Measurements from ENCODE around the gene CD177.
"Not testable (repeated sequence)": the region's sequence is repeated elsewhere in the genome, so short reads cannot be mapped to it uniquely, and the experiment has no call there.

The CD177 gene

GRCh38 chr19:43316591-43317319 lies 36.7 kb upstream of the CD177 start:
- Histone ChIP-seq H3K4me1 (ENCODE audit: control insufficient read depth, insufficient read depth, low read length, unreplicated experiment) (no peaks in the 10 kb centered on the region), H3K36me3 (ENCODE audit: insufficient read depth, low read length) (no peaks in the 10 kb centered on the region), H3K27ac (ENCODE audit: low read depth, low read length) (no peak overlapping the region), H2AFZ (ENCODE audit: low read length, unreplicated experiment) (no peak overlapping the region), H3K4me3 (ENCODE audit: low read depth, low read length) (no peak overlapping the region), H3K27me3 (ENCODE audit: insufficient read depth, low read length) (no peaks in the 10 kb centered on the region; the same call in 1 of the 2 replicates), H3K79me2 (ENCODE audit: control insufficient read depth, insufficient read depth, low read length, unreplicated experiment) (no peaks in the 10 kb centered on the region)

GRCh38 chr19:43318203-43318602 lies 35.3 kb upstream of the CD177 start:
- no peaks in the 10 kb centered on the region for H3K79me2 ChIP-seq (ENCODE audit: control insufficient read depth, insufficient read depth, low read length, unreplicated experiment)
- no peak overlapping the region for H2AFZ ChIP-seq (ENCODE audit: low read length, unreplicated experiment)
- no peaks in the 10 kb centered on the region for H3K36me3 ChIP-seq (ENCODE audit: insufficient read depth, low read length)
- H3K27ac ChIP-seq (ENCODE audit: low read depth, low read length): no peak overlapping the region
- no peaks in the 10 kb centered on the region for H3K4me1 ChIP-seq (ENCODE audit: control insufficient read depth, insufficient read depth, low read length, unreplicated experiment)
- peaks cover 3% of the 10 kb centered on the region; the same call in 1 of the 2 replicates for H3K27me3 ChIP-seq (ENCODE audit: insufficient read depth, low read length)
- no peak overlapping the region for H3K4me3 ChIP-seq (ENCODE audit: low read depth, low read length)

GRCh38 chr19:43318796-43319314 lies 34.6 kb upstream of the CD177 start:
- no peaks in the 10 kb centered on the region for H3K4me1 ChIP-seq (ENCODE audit: control insufficient read depth, insufficient read depth, low read length, unreplicated experiment)
- no peaks in the 10 kb centered on the region for H3K79me2 ChIP-seq (ENCODE audit: control insufficient read depth, insufficient read depth, low read length, unreplicated experiment)
- no peak overlapping the region for H3K27ac ChIP-seq (ENCODE audit: low read depth, low read length)
- H3K27me3 ChIP-seq (ENCODE audit: insufficient read depth, low read length): peaks cover 3% of the 10 kb centered on the region; the same call in 1 of the 2 replicates
- H3K36me3 ChIP-seq (ENCODE audit: insufficient read depth, low read length): no peaks in the 10 kb centered on the region
- H2AFZ ChIP-seq (ENCODE audit: low read length, unreplicated experiment): no peak overlapping the region
- H3K4me3 ChIP-seq (ENCODE audit: low read depth, low read length): no peak overlapping the region

DNA sequence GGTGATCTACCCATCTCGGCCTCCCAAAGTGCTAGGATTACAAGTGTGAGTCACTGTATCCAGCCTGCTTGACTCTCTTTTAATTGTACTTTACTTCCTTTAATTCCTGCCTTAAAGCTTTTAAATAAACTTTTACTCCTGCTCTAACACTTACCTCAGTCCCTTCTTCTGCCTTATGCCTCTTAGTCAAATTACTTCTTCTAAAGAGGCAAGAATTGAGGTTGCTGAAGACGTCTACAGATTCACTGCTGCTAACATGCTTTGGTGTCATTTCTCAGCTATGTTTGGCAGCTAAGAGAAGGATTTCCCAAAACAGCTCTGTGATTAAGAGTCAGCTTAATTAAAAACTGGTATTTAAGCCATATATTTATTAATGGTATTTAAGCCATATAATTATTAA lies 32.9 kb upstream of the CD177 start:
- H3K27me3 ChIP-seq (ENCODE audit: insufficient read depth, low read length): peaks cover 3% of the 10 kb centered on the region; the same call in 1 of the 2 replicates
- H3K4me1 ChIP-seq (ENCODE audit: control insufficient read depth, insufficient read depth, low read length, unreplicated experiment): no peaks in the 10 kb centered on the region
- no peak overlapping the region for H3K27ac ChIP-seq (ENCODE audit: low read depth, low read length)
- no peaks in the 10 kb centered on the region for H3K79me2 ChIP-seq (ENCODE audit: control insufficient read depth, insufficient read depth, low read length, unreplicated experiment)
- H3K36me3 ChIP-seq (ENCODE audit: insufficient read depth, low read length): no peaks in the 10 kb centered on the region
- no peak overlapping the region for H3K4me3 ChIP-seq (ENCODE audit: low read depth, low read length)
- H2AFZ ChIP-seq (ENCODE audit: low read length, unreplicated experiment): no peak overlapping the region

GRCh38 chr19:43326761-43327160 lies 26.7 kb upstream of the CD177 start:
- H3K79me2 ChIP-seq (ENCODE audit: control insufficient read depth, insufficient read depth, low read length, unreplicated experiment); H3K36me3 ChIP-seq (ENCODE audit: insufficient read depth, low read length); H3K4me1 ChIP-seq (ENCODE audit: control insufficient read depth, insufficient read depth, low read length, unreplicated experiment): not testable (repeated sequence)

GRCh38 chr19:43328561-43328960 lies 24.9 kb upstream of the CD177 start:
- not testable (repeated sequence) for H3K79me2 ChIP-seq (ENCODE audit: control insufficient read depth, insufficient read depth, low read length, unreplicated experiment); H3K27me3 ChIP-seq (ENCODE audit: insufficient read depth, low read length); H3K36me3 ChIP-seq (ENCODE audit: insufficient read depth, low read length); H3K27ac ChIP-seq (ENCODE audit: low read depth, low read length); H3K4me3 ChIP-seq (ENCODE audit: low read depth, low read length); H3K4me1 ChIP-seq (ENCODE audit: control insufficient read depth, insufficient read depth, low read length, unreplicated experiment); H2AFZ ChIP-seq (ENCODE audit: low read length, unreplicated experiment)

More at GRCh38 chr19:43326761-43327160, 26.7 kb upstream of the CD177 start:
- not testable (repeated sequence) for H2AFZ ChIP-seq (ENCODE audit: low read length, unreplicated experiment); H3K27ac ChIP-seq (ENCODE audit: low read depth, low read length); H3K4me3 ChIP-seq (ENCODE audit: low read depth, low read length); H3K27me3 ChIP-seq (ENCODE audit: insufficient read depth, low read length)

GRCh38 chr19:43329049-43329448 lies 24.4 kb upstream of the CD177 start:
- H2AFZ ChIP-seq (ENCODE audit: low read length, unreplicated experiment); H3K27me3 ChIP-seq (ENCODE audit: insufficient read depth, low read length); H3K79me2 ChIP-seq (ENCODE audit: control insufficient read depth, insufficient read depth, low read length, unreplicated experiment); H3K27ac ChIP-seq (ENCODE audit: low read depth, low read length); H3K4me1 ChIP-seq (ENCODE audit: control insufficient read depth, insufficient read depth, low read length, unreplicated experiment); H3K36me3 ChIP-seq (ENCODE audit: insufficient read depth, low read length); H3K4me3 ChIP-seq (ENCODE audit: low read depth, low read length): not testable (repeated sequence)

GRCh38 chr19:43329989-43330388 lies 23.5 kb upstream of the CD177 start:
- Histone ChIP-seq H3K79me2 (ENCODE audit: control insufficient read depth, insufficient read depth, low read length, unreplicated experiment) (no peaks in the 10 kb centered on the region), H3K36me3 (ENCODE audit: insufficient read depth, low read length) (no peaks in the 10 kb centered on the region), H3K27ac (ENCODE audit: low read depth, low read length) (no peak overlapping the region), H3K4me3 (ENCODE audit: low read depth, low read length) (no peak overlapping the region), H2AFZ (ENCODE audit: low read length, unreplicated experiment) (no peak overlapping the region), H3K4me1 (ENCODE audit: control insufficient read depth, insufficient read depth, low read length, unreplicated experiment) (no peaks in the 10 kb centered on the region), H3K27me3 (ENCODE audit: insufficient read depth, low read length) (no peaks in the 10 kb centered on the region)

DNA sequence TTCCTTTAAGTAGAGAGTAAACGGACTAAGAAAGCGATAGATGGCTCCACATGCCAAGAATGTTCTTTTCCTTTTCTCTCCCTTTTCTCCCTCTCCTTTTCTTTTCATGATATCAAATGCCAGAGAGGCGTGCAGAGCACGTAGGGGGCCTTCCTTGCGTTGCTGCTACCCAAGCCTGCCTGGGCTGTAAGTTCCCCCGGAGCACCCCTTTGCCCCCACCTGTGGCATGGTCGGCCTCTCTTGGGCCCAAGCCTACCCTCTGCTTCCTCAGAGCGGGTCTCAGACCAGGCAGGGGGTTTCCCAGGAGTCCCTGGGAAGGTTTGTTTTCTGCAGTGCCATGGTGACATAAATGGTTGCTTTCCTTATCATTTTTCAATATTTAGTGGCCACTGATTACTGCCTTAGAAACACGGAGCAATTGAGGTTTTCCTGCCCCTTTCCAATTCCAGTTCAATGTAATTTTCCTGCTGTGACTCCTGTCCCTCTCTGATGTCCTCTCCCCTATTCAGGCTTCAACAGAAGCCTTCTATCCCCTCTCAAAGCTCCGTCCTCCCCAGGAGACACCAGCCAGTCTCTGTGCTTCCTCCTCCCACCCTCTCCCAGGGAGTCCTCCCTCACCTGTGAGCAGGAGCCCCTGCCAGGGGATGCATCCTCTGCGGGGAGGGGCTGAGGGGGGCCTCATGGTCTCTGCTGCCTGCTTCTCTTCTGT lies 22.6 kb upstream of the CD177 start:
- no peaks in the 10 kb centered on the region for H3K27me3 ChIP-seq (ENCODE audit: insufficient read depth, low read length)
- H3K27ac ChIP-seq (ENCODE audit: low read depth, low read length): no peak overlapping the region
- no peak overlapping the region for H2AFZ ChIP-seq (ENCODE audit: low read length, unreplicated experiment)
- no peaks in the 10 kb centered on the region for H3K4me1 ChIP-seq (ENCODE audit: control insufficient read depth, insufficient read depth, low read length, unreplicated experiment)
- H3K79me2 ChIP-seq (ENCODE audit: control insufficient read depth, insufficient read depth, low read length, unreplicated experiment): no peaks in the 10 kb centered on the region
- H3K36me3 ChIP-seq (ENCODE audit: insufficient read depth, low read length): no peaks in the 10 kb centered on the region
- no peak overlapping the region for H3K4me3 ChIP-seq (ENCODE audit: low read depth, low read length)

DNA sequence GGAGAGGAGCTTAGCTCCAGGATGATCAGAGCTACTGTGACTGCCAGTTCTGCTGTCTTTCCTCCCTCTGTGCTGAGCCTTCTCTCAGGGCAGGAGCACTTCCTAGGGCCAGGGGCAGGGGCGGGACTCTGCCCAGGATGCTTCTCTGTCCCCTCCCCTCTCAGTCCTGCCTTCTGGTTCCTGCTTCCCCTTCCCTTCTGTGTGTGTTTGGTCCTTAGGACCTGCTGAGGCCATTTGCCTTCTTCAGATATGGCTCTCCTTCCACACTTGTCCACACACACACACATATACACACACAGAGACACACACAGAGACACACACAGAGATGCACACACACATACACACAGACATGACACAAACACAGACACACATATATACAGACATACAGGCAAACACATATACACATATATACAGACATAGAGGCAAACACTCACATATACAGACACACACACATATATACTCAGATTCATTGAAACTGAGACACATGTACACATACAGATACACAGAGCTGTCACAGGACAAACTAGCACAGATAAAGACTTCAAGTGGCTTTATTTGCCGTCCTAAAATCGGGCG lies 22.0 kb upstream of the CD177 start:
- Histone ChIP-seq H3K36me3 (ENCODE audit: insufficient read depth, low read length) (no peaks in the 10 kb centered on the region), H3K4me3 (ENCODE audit: low read depth, low read length) (no peak overlapping the region), H3K79me2 (ENCODE audit: control insufficient read depth, insufficient read depth, low read length, unreplicated experiment) (no peaks in the 10 kb centered on the region), H3K27ac (ENCODE audit: low read depth, low read length) (no peak overlapping the region), H2AFZ (ENCODE audit: low read length, unreplicated experiment) (no peak overlapping the region), H3K4me1 (ENCODE audit: control insufficient read depth, insufficient read depth, low read length, unreplicated experiment) (no peaks in the 10 kb centered on the region), H3K27me3 (ENCODE audit: insufficient read depth, low read length) (no peaks in the 10 kb centered on the region)

Measured in ACC112 (cell line).